Raji (cell line): ENCODE measurements around the gene ACVR1B.

ENCODE experiments used
- POLR2A ChIP-seq: IDR thresholded peaks from 2 replicates; pipeline ENCODE4 v1.6.1; 2011; ENCODE audit warnings: low read depth, low read length, control low read depth; ENCODE audit not compliant: insufficient read depth

ACVR1B gene

DNA sequence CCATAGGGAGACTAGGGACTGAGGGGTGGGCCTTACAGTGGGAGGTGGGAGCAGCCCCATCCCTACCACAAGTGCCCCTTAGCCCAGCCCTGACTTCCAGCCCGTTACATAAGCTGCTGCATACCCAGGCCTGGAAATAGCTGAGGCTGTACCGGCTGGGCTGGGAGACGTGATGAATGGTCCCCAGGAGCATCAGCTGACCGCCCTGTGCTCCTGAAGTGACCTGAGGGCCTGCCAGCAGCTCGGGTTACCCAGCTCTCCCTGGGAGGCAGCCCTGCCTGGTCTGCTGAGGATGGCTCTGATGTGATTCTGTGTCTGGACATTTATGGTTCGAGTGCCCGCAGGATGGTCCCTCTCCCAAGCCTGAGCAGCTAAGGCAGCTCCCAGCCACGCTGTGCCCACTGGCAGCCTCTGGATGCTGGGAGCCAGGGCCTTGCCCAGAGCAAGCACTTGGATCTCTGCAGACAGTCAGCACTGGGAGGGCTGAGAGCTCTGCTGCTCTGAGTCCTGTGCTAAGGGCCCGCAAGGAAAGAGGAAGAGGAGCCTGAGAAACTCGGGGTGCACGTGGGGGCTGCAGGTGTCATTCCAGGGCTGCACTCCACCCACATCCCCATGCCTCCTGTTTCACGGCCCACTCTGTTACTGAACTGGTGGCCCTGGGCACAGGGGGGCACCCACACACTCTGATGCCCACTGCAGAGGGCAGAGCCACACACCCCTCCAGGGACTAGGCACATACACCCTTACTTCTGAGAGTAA lies 75.8 kb downstream of the ACVR1B start:
- no peak for TF ChIP-seq POLR2A

GRCh38 chr12:52029685-52030084 lies 78.2 kb downstream of the ACVR1B start:
- no peak for TF ChIP-seq POLR2A

GRCh38 chr12:52032446-52032803 lies 80.9 kb downstream of the ACVR1B start:
- TF ChIP-seq POLR2A: no peak

- peak; percentile 36; the same call in 1 of the 2 replicates for TF ChIP-seq POLR2A
These were observed 81.4 kb downstream of the ACVR1B start for GRCh38 chr12:52032804-52033445.

- no peak for TF ChIP-seq POLR2A
These were observed 82.1 kb downstream of the ACVR1B start for GRCh38 chr12:52033446-52034140.

GRCh38 chr12:52035190-52035589 lies 83.7 kb downstream of the ACVR1B start:
- no peak for TF ChIP-seq POLR2A

- no peak for TF ChIP-seq POLR2A
These were observed 84.4 kb downstream of the ACVR1B start for GRCh38 chr12:52035926-52036325.

GRCh38 chr12:52036587-52037171 lies 85.2 kb downstream of the ACVR1B start:
- TF ChIP-seq POLR2A: no peak

- TF ChIP-seq POLR2A: no peak
These were observed 85.9 kb downstream of the ACVR1B start for GRCh38 chr12:52037248-52037861.

DNA sequence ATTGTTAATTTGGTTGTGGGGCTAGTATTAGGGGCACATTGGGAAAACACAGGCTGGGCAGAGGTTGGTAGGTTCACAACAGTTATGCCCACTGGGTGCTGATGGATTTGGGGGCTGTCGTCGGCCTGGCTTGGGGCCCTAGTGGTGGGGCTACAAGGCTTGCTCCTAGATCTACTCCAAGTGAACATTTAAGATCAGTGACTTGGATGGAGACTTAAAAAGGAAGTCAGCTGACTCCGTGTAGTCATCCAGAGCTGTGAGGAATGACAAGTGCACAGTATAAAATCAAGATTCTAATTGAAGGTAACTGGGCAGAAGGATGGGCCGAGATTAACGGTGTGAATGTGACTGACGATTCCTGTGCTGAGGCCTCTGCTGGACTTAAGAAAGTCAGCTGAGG lies 86.9 kb downstream of the ACVR1B start:
- no peak for TF ChIP-seq POLR2A

GRCh38 chr12:52041035-52041434 lies 89.5 kb downstream of the ACVR1B start:
- no peak for TF ChIP-seq POLR2A

DNA sequence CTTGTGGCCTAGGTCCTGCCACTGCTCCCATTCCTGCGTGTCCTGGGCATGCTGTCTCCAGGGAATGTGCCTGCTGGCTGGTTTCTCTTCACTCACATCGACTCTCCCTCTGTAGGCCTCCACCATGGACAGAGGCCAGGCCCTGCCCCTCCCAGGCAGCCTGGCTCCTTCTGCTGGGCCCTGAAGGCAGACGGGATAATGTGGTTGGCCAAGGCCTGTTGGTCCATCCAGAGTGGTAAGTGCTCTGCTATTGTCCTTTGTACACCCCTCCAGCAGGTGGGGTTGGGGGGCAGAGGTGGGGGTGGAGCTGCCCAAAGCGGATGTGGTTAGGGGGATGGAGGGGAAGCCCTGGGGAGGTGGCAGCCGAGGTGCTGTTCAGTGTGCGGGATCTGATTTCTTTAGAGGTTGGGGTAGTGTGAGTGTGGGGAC lies 90.2 kb downstream of the ACVR1B start:
- TF ChIP-seq POLR2A: no peak

DNA sequence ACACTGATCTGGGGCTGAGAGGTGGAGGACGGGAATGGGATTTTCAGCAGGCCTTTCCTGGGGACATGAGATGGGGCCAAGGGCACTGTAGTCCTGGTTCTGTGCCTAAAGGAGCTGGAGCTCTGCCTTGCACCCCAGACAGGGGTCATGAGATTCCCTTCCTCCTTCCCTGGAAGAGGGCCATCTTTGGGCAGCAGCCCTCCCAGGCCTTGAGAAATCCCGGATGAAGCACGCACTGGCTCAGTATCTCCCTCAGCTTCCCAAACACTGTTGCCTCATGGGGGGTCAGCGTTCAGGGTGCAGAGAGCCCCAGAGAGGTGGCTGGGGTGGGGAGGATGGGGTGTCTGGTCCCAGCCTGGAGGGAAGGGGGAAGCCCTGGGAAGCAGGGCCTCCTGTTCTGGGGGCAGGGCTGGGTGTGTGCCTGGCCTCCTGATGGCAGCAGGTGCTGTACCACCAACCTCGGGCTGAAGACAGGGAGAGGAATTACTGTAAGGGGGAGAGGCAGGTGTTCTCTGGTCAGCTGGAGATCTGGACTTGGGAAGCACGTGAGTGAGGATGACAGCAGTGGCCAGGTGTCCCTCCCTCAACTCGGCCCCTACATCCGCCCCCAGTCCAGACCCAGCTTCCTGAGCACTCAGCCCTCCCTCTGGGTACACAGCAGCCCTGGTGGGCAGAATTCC lies 91.3 kb downstream of the ACVR1B start:
- no peak for TF ChIP-seq POLR2A

GRCh38 chr12:52043386-52044212 lies 92.1 kb downstream of the ACVR1B start:
- TF ChIP-seq POLR2A: no peak
